Type B pancreatic cell (in vitro differentiated cells): ENCODE results near the gene UGT1A9. TPM values are rescaled to one million over a fixed set of nuclear protein-coding genes. Genes with fewer than 3 reads are reported as not detected.

ENCODE experiments used
- DNase-seq: peaks from one replicate; pipeline ENCODE4 v3.0.0; 2021; ENCODE audit warnings: mixed read lengths; ENCODE audit not compliant: unreplicated experiment; ENCODE audit errors: extremely low spot score
- H3K27ac Mint-ChIP-seq: 2 replicates; pipeline ENCODE4 v1.8.0; 2021; ENCODE audit warnings: mild to moderate bottlenecking, mixed read lengths
- H3K27me3 Mint-ChIP-seq: 2 replicates; pipeline ENCODE4 v1.8.0; 2021; ENCODE audit warnings: mixed read lengths
- H3K36me3 Mint-ChIP-seq: 2 replicates; pipeline ENCODE4 v1.8.0; 2021; ENCODE audit warnings: mixed read lengths
- H3K4me1 Mint-ChIP-seq: one replicate; pipeline ENCODE4 v1.8.0; 2021; ENCODE audit warnings: mixed read lengths; ENCODE audit not compliant: unreplicated experiment
- H3K4me3 Mint-ChIP-seq: 2 replicates; pipeline ENCODE4 v1.8.0; 2021; ENCODE audit warnings: mild to moderate bottlenecking, mixed read lengths
- H3K9me3 Mint-ChIP-seq: 2 replicates; pipeline ENCODE4 v1.8.0; 2021; ENCODE audit warnings: mixed read lengths
- total RNA-seq: library from RNA; stranded (reverse); gene quantifications from 2 replicates; pipeline ENCODE4 v1.2.1, GENCODE V29; 2021; ENCODE audit warnings: low replicate concordance
- TF ChIP-seq, protein P1 (sequence below): fragments of 200-600 bp; sonication (generic); conservative IDR thresholded peaks from 2 replicates; pipeline ENCODE4 v1.5.0; 2021; ENCODE audit warnings: antibody characterized with exemption, mild to moderate bottlenecking

The UGT1A9 gene
- total RNA-seq, 1 donor from 2014 or later, result not detected

DNA sequence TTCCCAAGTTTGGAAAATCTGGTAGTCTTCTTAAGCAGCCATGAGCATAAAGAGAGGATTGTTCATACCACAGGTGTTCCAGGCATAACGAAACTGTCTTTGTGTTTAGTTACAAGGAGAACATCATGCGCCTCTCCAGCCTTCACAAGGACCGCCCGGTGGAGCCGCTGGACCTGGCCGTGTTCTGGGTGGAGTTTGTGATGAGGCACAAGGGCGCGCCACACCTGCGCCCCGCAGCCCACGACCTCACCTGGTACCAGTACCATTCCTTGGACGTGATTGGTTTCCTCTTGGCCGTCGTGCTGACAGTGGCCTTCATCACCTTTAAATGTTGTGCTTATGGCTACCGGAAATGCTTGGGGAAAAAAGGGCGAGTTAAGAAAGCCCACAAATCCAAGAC is 100.5 kb downstream of the UGT1A9 start:
- Mint-ChIP-seq H3K4me1 (no peaks in the 10 kb centered on the region), H3K27ac (no peak overlapping the region), H3K27me3 (peaks cover 14% of the 10 kb centered on the region), H3K36me3 (no peaks in the 10 kb centered on the region), H3K4me3 (no peak overlapping the region), H3K9me3 (peaks cover 3% of the 10 kb centered on the region)
- TF ChIP-seq, protein P1, sequence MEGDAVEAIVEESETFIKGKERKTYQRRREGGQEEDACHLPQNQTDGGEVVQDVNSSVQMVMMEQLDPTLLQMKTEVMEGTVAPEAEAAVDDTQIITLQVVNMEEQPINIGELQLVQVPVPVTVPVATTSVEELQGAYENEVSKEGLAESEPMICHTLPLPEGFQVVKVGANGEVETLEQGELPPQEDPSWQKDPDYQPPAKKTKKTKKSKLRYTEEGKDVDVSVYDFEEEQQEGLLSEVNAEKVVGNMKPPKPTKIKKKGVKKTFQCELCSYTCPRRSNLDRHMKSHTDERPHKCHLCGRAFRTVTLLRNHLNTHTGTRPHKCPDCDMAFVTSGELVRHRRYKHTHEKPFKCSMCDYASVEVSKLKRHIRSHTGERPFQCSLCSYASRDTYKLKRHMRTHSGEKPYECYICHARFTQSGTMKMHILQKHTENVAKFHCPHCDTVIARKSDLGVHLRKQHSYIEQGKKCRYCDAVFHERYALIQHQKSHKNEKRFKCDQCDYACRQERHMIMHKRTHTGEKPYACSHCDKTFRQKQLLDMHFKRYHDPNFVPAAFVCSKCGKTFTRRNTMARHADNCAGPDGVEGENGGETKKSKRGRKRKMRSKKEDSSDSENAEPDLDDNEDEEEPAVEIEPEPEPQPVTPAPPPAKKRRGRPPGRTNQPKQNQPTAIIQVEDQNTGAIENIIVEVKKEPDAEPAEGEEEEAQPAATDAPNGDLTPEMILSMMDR, result no peak
- DNase-seq, result no peak

DNA sequence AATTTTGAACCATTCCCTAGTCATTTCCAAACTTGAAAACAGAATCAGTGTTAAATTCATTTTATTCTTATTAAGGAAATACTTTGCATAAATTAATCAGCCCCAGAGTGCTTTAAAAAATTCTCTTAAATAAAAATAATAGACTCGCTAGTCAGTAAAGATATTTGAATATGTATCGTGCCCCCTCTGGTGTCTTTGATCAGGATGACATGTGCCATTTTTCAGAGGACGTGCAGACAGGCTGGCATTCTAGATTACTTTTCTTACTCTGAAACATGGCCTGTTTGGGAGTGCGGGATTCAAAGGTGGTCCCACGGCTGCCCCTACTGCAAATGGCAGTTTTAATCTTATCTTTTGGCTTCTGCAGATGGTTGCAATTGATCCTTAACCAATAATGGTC is 100.9 kb downstream of the UGT1A9 start:
- Mint-ChIP-seq H3K4me1 (no peaks in the 10 kb centered on the region), H3K27ac (no peak overlapping the region), H3K4me3 (no peak overlapping the region), H3K36me3 (no peaks in the 10 kb centered on the region), H3K9me3 (peaks cover 3% of the 10 kb centered on the region), H3K27me3 (peaks cover 18% of the 10 kb centered on the region)
- DNase-seq, result no peak
- TF ChIP-seq, protein P1, result no peak

DNA sequence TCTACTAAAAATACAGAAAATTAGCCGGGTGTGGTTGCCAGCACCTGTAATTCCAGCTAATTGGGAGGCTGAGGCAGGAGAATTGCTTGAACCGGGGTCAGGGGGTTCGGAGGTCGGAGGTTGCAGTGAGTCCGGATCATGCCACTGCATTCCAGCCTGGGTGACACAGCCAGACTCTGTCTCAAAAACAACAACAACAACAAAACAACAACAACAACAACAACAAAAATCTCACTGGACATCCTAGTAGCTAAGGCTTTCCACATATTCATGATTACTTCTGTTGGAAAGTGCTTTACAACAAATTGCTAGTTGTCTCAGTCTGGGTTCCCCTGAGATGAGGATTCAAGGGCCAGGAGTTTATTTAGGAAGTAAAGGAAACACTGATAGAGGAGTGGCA is 102.2 kb downstream of the UGT1A9 start:
- Mint-ChIP-seq H3K27me3 (peaks cover 23% of the 10 kb centered on the region), H3K9me3 (peaks cover 3% of the 10 kb centered on the region), H3K4me3 (no peak overlapping the region), H3K27ac (no peak overlapping the region), H3K36me3 (no peaks in the 10 kb centered on the region), H3K4me1 (no peaks in the 10 kb centered on the region)
- TF ChIP-seq, protein P1, result no peak
- DNase-seq, result no peak

DNA sequence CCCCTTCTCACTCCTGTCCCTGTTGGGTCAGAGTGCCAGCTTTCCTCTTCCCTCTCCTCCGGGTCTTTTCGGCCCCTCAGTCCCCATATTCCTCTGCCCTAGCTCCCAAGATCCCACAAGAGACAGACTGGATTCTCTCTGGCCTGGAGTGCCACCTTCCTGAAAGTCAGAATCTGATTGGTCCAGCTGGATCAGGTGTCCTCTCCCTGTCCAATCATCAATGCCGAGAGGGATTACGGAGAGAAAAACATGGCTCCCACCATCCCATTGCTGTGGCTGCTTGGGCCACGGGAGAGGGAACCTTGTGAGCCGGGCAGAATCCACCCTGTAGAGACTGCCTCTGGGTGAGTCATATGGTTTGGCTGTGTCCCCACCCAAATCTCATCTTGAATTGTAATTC is 103.7 kb downstream of the UGT1A9 start:
- no peaks in the 10 kb centered on the region for H3K36me3 Mint-ChIP-seq
- DNase-seq, result no peak
- no peaks in the 10 kb centered on the region for H3K4me1 Mint-ChIP-seq
- TF ChIP-seq, protein P1, result no peak
- no peak overlapping the region for H3K4me3 Mint-ChIP-seq
- H3K27me3 Mint-ChIP-seq, result peaks cover 26% of the 10 kb centered on the region
- H3K9me3 Mint-ChIP-seq, result peaks cover 3% of the 10 kb centered on the region
- H3K27ac Mint-ChIP-seq, result no peak overlapping the region

DNA sequence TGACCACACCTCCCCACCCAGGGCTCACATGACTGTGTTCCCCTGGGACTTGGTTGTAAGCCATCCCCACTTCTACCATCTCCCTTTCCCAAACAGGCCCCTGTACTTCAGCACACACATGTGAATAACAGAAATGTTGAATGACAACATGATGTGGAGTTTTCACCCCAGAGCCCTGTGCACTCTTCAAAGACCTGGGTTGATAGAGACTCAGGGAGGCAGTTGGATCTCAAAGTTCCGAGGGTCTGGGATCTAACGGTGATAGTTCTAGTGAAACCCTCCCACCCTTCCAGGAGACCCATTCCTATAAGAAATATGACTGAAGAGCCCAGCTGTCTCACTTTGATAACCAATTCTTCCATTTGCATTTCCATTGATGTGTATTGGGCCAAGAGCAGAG is 106.3 kb downstream of the UGT1A9 start, which contains the start of gene MROH2A:
Gene MROH2A, plus strand, starts transcription at position 301 of the 400 bp plus-strand sequence. CDS start 1,029 bp downstream, outside the sequence.
- H3K27ac Mint-ChIP-seq, result no peak within 1 kb of the TSS
- H3K27me3 Mint-ChIP-seq, result peaks cover 27% of the 10 kb centered on the region
- H3K4me3 Mint-ChIP-seq, result no peak within 1 kb of the TSS
- H3K4me1 Mint-ChIP-seq, result no peaks in the 10 kb centered on the region
- TF ChIP-seq, protein P1, result no peak
- H3K9me3 Mint-ChIP-seq, result peaks cover 3% of the 10 kb centered on the region
- no peaks in the 10 kb centered on the region for H3K36me3 Mint-ChIP-seq
- DNase-seq, result no peak

DNA sequence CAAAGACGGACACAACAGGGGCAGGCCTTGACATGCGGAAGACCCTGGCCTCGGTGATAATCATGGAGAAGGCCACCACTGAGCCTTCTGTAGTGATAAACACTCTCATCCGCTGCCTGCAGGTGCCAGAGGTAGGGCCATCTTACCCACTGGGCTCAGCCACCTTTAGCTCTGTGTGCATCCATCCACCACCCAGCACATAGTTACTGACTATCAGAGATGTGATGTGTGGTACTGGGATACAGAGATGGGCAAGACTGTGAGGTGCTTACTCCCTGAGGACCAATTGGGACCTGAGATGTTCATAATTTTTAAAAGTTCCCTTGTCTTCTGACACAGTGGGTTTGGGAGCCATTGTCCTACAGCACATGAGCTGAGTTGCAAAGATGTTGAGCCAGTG is 108.0 kb downstream of the UGT1A9 start:
- Mint-ChIP-seq H3K4me1 (no peaks in the 10 kb centered on the region), H3K27ac (no peak overlapping the region), H3K36me3 (no peaks in the 10 kb centered on the region), H3K4me3 (no peak overlapping the region), H3K9me3 (peaks cover 3% of the 10 kb centered on the region), H3K27me3 (peaks cover 29% of the 10 kb centered on the region)
- TF ChIP-seq, protein P1, result no peak
- no peak for DNase-seq
